Prostate gland (tissue), 2 donors: ENCODE results near the gene KCTD6. TPM values are rescaled to one million over a fixed set of nuclear protein-coding genes. Genes with fewer than 3 reads are reported as not detected.

Experiments used
- DNase-seq: peaks from one replicate; pipeline ENCODE4 v3.0.0-alpha.2; 2019; ENCODE audit warnings: low spot score
- H3K27ac ChIP-seq, 2 donors: fragments of 200-600 bp; sonication (generic); 2 replicates each; pipeline ENCODE4 v1.5.1; 2017 to 2019
- H3K27me3 ChIP-seq: fragments of 200-600 bp; sonication (generic); replicated peaks from 2 replicates; pipeline ENCODE4 v1.5.1; 2019; ENCODE audit not compliant: insufficient read depth
- H3K36me3 ChIP-seq, 2 donors: fragments of 200-600 bp; sonication (generic); 1 replicate in 1 of 2; 2 replicates in 1 of 2; pipeline versions ENCODE4 v1.5.1 to v1.8.1; 2017 to 2019
- H3K4me1 ChIP-seq: fragments of 200-600 bp; sonication (generic); replicated peaks from 2 replicates; pipeline ENCODE4 v1.5.1; 2019
- H3K4me3 ChIP-seq, 2 donors: fragments of 200-600 bp; sonication (generic); 2 replicates each; pipeline ENCODE4 v1.5.1; 2017 to 2019
- H3K9me3 ChIP-seq: fragments of 200-600 bp; sonication (generic); 2 replicates; pipeline ENCODE4 v1.5.1; 2017
- CTCF ChIP-seq, 4 experiments: fragments of 200-600 bp in 2 of 4; fragments of 450-650 bp in 2 of 4; sonication (generic) in 2 of 4; IDR thresholded peaks; 1 replicate in 3 of 4; 2 replicates in 1 of 4; pipeline ENCODE4 v1.5.1; 2016 to 2019; ENCODE audit warnings: antibody characterized with exemption in 4 of 4, mild to moderate bottlenecking in 2 of 4, moderate library complexity in 2 of 4
- POLR2A ChIP-seq: fragments of 450-650 bp; IDR thresholded peaks from one replicate; pipeline ENCODE4 v1.6.1; 2016; ENCODE audit warnings: antibody characterized with exemption, mild to moderate bottlenecking
- POLR2AphosphoS5 ChIP-seq: sonication (generic); formaldehyde crosslinking; IDR thresholded peaks from one replicate; pipeline ENCODE4 v1.6.1; 2017; ENCODE audit warnings: antibody characterized with exemption
- WGBS: methylation state at CpG from one replicate; pipeline ENCODE4 v1.1.5; 2018; 5-methylcytosine and 5-hydroxymethylcytosine counted together
- intact Hi-C: fragments of 100-400 bp; cut with DNase I; formaldehyde crosslinking; loops from one replicate; pipeline ENCODE4 v1.14.2; 2022
- total RNA-seq, 2 donors: library from RNA; depleted of rRNA; stranded (reverse); fragments of >200 nt; gene quantifications; one replicate each; pipeline ENCODE4 v1.1.0, GENCODE V29; 2016

Gene KCTD6
- total RNA-seq, 2 donors from 2014 or later: 7.2 to 14.9 TPM

GRCh38 chr3:58485801-58486435 lies 6.0 kb upstream of the KCTD6 start:
- TF ChIP-seq POLR2AphosphoS5 (no peak), CTCF (IDR thresholded peaks at IDR 0.05) (no peak), POLR2A (no peak)
- intact Hi-C loops: no loop called here
- no peaks in the 10 kb centered on the region for H3K36me3 ChIP-seq
- no peak overlapping the region for H3K4me3 ChIP-seq
- no peak for DNase-seq
- WGBS: 91% methylated on average over 6 of the region's 6 CpGs
- H3K27me3 ChIP-seq: no peaks in the 10 kb centered on the region
- H3K9me3 ChIP-seq: no peaks in the 10 kb centered on the region
- no peak overlapping the region for H3K27ac ChIP-seq
- H3K4me1 ChIP-seq: no peaks in the 10 kb centered on the region

GRCh38 chr3:58487140-58487886 lies 4.6 kb upstream of the KCTD6 start:
- intact Hi-C loops: no loop called here

GRCh38 chr3:58488967-58489366 lies 2.9 kb upstream of the KCTD6 start:
- Histone ChIP-seq H3K27me3 (no peaks in the 10 kb centered on the region), H3K9me3 (no peaks in the 10 kb centered on the region), H3K27ac (no peak overlapping the region), H3K36me3 (no peaks in the 10 kb centered on the region), H3K4me3 (no peak overlapping the region), H3K4me1 (peaks cover 7% of the 10 kb centered on the region)
- 20% methylated on average over 2 of the region's 2 CpGs for WGBS
- intact Hi-C loops: no loop called here
- no peak for DNase-seq
- TF ChIP-seq POLR2A (no peak), CTCF (IDR thresholded peaks at IDR 0.05) (no peak), POLR2AphosphoS5 (no peak)

More at GRCh38 chr3:58487140-58487886, 4.6 kb upstream of the KCTD6 start:
- TF ChIP-seq POLR2AphosphoS5 (no peak), CTCF (IDR thresholded peaks at IDR 0.05) (no peak)
- Histone ChIP-seq H3K27ac (no peak overlapping the region), H3K9me3 (no peaks in the 10 kb centered on the region), H3K4me1 (no peaks in the 10 kb centered on the region), H3K36me3 (no peaks in the 10 kb centered on the region), H3K27me3 (no peaks in the 10 kb centered on the region), H3K4me3 (no peak overlapping the region)
- no peak for DNase-seq
- 67% methylated on average over 18 of the region's 18 CpGs for WGBS

GRCh38 chr3:58490860-58491501 lies 915 bp upstream of the KCTD6 start:
- Histone ChIP-seq H3K9me3 (no peaks in the 10 kb centered on the region), H3K27ac (peak overlapping the region; percentile 75 to 77), H3K4me3 (peak overlapping the region in 1 of 2 donors; percentile 64), H3K27me3 (no peaks in the 10 kb centered on the region), H3K36me3 (no peaks in the 10 kb centered on the region), H3K4me1 (peaks cover 7% of the 10 kb centered on the region)
- 64% methylated on average over 18 of the region's 19 CpGs for WGBS
- no peak for DNase-seq
- TF ChIP-seq POLR2AphosphoS5 (no peak), CTCF (IDR thresholded peaks at IDR 0.05) (no peak), POLR2A (no peak)
- intact Hi-C loops: loop anchor here (5.0 kb wide), 3 partner anchors 41 to 159 kb away; partner anchors contain the start of gene PXK
